HG03354 (cell line): ENCODE results near the gene LGI1.

Experiments used
- ATAC-seq: cut with Tn5 transposase; IDR thresholded peaks from one replicate; pipeline ENCODE4 v1.9.1; 2021; ENCODE audit warnings: mild to moderate bottlenecking; ENCODE audit not compliant: unreplicated experiment, poor library complexity, severe bottlenecking

LGI1 gene

GRCh38 chr10:93837822-93838221, 80.1 kb downstream of the LGI1 start:
- ATAC-seq = no peak

- no peak for ATAC-seq
Observed at GRCh38 chr10:93838278-93838677, 80.5 kb downstream of the LGI1 start.

- ATAC-seq = no peak
Observed at GRCh38 chr10:93841961-93842360, 84.2 kb downstream of the LGI1 start.

- ATAC-seq = no peak
Observed at GRCh38 chr10:93844979-93845626, 87.4 kb downstream of the LGI1 start.
